HEK293 (cell line): ENCODE data around the gene SPIN3.

Source experiments
- ATF2 ChIP-seq: fragments of 450-650 bp; formaldehyde crosslinking; IDR thresholded peaks from 2 replicates; pipeline ENCODE4 v1.5.1; 2016; ENCODE audit warnings: missing biosample characterization, missing genetic modification characterization, low read depth
- MEIS1 ChIP-seq: sonication (generic); formaldehyde crosslinking; IDR thresholded peaks from 2 replicates; pipeline ENCODE4 v1.8.1; 2022; ENCODE audit warnings: missing genetic modification reagents, mild to moderate bottlenecking, borderline replicate concordance
- ZNF184 ChIP-seq: fragments of 450-650 bp; IDR thresholded peaks from 2 replicates; pipeline ENCODE4 v1.5.1; 2018; ENCODE audit warnings: missing biosample characterization, mild to moderate bottlenecking, missing genetic modification characterization
- ZNF350 ChIP-seq: fragments of 450-650 bp; formaldehyde crosslinking; IDR thresholded peaks from 2 replicates; pipeline ENCODE4 v1.5.0; 2017; ENCODE audit warnings: missing biosample characterization, mild to moderate bottlenecking, missing genetic modification characterization
- TF ChIP-seq, protein P1 (sequence below): fragments of 450-650 bp; formaldehyde crosslinking; IDR thresholded peaks from 2 replicates; pipeline ENCODE4 v1.5.1; 2016; ENCODE audit warnings: missing biosample characterization, missing genetic modification characterization
- TF ChIP-seq, protein P2 (sequence below): fragments of 450-650 bp; formaldehyde crosslinking; IDR thresholded peaks from 2 replicates; pipeline ENCODE4 v1.5.1; 2016; ENCODE audit warnings: missing biosample characterization, missing genetic modification characterization

DNA sequence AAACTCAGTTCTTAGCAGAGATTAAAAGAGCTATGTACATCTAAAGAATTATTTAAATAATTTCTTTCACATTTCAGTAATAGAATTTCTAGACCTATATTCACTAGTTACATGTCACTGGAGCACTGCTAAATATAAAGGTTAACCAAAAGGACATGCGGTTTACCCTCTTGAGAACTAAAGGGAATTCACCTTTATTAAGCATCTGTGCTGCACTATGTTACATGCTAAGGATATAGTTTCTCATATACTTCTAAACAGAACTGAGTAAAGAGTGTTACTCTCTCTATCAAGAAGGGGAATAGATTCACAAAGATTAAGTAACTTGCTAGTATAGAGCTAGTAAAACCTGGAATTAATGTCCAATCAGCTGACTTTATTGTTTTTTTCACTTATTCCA, 7.6 kb downstream of the SPIN3 start:
- TF ChIP-seq, protein P1, sequence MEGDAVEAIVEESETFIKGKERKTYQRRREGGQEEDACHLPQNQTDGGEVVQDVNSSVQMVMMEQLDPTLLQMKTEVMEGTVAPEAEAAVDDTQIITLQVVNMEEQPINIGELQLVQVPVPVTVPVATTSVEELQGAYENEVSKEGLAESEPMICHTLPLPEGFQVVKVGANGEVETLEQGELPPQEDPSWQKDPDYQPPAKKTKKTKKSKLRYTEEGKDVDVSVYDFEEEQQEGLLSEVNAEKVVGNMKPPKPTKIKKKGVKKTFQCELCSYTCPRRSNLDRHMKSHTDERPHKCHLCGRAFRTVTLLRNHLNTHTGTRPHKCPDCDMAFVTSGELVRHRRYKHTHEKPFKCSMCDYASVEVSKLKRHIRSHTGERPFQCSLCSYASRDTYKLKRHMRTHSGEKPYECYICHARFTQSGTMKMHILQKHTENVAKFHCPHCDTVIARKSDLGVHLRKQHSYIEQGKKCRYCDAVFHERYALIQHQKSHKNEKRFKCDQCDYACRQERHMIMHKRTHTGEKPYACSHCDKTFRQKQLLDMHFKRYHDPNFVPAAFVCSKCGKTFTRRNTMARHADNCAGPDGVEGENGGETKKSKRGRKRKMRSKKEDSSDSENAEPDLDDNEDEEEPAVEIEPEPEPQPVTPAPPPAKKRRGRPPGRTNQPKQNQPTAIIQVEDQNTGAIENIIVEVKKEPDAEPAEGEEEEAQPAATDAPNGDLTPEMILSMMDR (tag by site-specific recombination): no peak
- TF ChIP-seq, protein P2, sequence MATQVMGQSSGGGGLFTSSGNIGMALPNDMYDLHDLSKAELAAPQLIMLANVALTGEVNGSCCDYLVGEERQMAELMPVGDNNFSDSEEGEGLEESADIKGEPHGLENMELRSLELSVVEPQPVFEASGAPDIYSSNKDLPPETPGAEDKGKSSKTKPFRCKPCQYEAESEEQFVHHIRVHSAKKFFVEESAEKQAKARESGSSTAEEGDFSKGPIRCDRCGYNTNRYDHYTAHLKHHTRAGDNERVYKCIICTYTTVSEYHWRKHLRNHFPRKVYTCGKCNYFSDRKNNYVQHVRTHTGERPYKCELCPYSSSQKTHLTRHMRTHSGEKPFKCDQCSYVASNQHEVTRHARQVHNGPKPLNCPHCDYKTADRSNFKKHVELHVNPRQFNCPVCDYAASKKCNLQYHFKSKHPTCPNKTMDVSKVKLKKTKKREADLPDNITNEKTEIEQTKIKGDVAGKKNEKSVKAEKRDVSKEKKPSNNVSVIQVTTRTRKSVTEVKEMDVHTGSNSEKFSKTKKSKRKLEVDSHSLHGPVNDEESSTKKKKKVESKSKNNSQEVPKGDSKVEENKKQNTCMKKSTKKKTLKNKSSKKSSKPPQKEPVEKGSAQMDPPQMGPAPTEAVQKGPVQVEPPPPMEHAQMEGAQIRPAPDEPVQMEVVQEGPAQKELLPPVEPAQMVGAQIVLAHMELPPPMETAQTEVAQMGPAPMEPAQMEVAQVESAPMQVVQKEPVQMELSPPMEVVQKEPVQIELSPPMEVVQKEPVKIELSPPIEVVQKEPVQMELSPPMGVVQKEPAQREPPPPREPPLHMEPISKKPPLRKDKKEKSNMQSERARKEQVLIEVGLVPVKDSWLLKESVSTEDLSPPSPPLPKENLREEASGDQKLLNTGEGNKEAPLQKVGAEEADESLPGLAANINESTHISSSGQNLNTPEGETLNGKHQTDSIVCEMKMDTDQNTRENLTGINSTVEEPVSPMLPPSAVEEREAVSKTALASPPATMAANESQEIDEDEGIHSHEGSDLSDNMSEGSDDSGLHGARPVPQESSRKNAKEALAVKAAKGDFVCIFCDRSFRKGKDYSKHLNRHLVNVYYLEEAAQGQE (tag by site-specific recombination): no peak
- TF ChIP-seq ZNF184 (tag by site-specific recombination): no peak
- no peak for TF ChIP-seq MEIS1 (CRISPR knock-in tag)
- no peak for TF ChIP-seq ZNF350 (tag by site-specific recombination)
- TF ChIP-seq ATF2 (tag by site-specific recombination): no peak
